Lung (tissue), 12 donors: ENCODE measurements around the gene EFL1. TPM values are rescaled to one million over a fixed set of nuclear protein-coding genes. Genes with fewer than 3 reads are reported as not detected.

Experiments
- ATAC-seq: fragments of 200-7000 bp; cut with Tn5 transposase; one replicate; pipeline ENCODE4 v1.9.1; 2020; ENCODE audit warnings: moderate number of reproducible peaks; ENCODE audit not compliant: insufficient read depth, low FRiP score
- DNase-seq, 3 donors: peaks; one replicate each; pipeline ENCODE4 v3.0.0-alpha.2; 2013 to 2017
- H3K27ac ChIP-seq, 2 donors: one replicate each; pipeline ENCODE4 v1.5.1; 2013; ENCODE audit warnings: mild to moderate bottlenecking in 2 of 2, moderate library complexity in 2 of 2, control low read depth in 1 of 2, inconsistent platforms in 1 of 2, low read depth in 1 of 2, low read length in 1 of 2
- H3K27me3 ChIP-seq, 3 donors: one replicate each; pipeline ENCODE4 v1.5.1; 2013; ENCODE audit warnings: low read length in 2 of 3; ENCODE audit not compliant: control insufficient read depth in 3 of 3, insufficient read depth in 3 of 3
- H3K36me3 ChIP-seq, 4 donors: one replicate each; pipeline ENCODE4 v1.5.1; 2013; ENCODE audit warnings: low read length in 4 of 4, mild to moderate bottlenecking in 1 of 4, moderate library complexity in 1 of 4; ENCODE audit not compliant: control insufficient read depth in 4 of 4, insufficient read depth in 4 of 4
- H3K4me1 ChIP-seq, 5 donors: one replicate each; pipeline ENCODE4 v1.5.1; 2013; ENCODE audit warnings: low read length in 5 of 5, mild to moderate bottlenecking in 2 of 5, moderate library complexity in 1 of 5; ENCODE audit not compliant: control insufficient read depth in 5 of 5, insufficient read depth in 5 of 5
- H3K4me3 ChIP-seq: one replicate; pipeline ENCODE4 v1.5.1; 2013; ENCODE audit warnings: mild to moderate bottlenecking, control low read depth, moderate library complexity
- H3K9ac ChIP-seq, 2 donors: one replicate each; pipeline ENCODE4 v1.5.1; 2013; ENCODE audit warnings: low read length in 2 of 2, control low read depth in 1 of 2; ENCODE audit not compliant: insufficient read depth in 1 of 2
- H3K9me3 ChIP-seq, 4 donors: one replicate each; pipeline ENCODE4 v1.5.1; 2013; ENCODE audit warnings: low read length in 3 of 4, mild to moderate bottlenecking in 1 of 4, moderate library complexity in 1 of 4; ENCODE audit not compliant: control insufficient read depth in 4 of 4, insufficient read depth in 3 of 4
- CTCF ChIP-seq: IDR thresholded peaks from 2 replicates; pipeline ENCODE4 v1.5.1; 2012; ENCODE audit warnings: mild to moderate bottlenecking; ENCODE audit errors: control extremely low read depth, extremely low read depth
- WGBS, 2 donors: extraction: QIAGEN DNeasy Blood & Tissue Kit; methylation state at CpG; one replicate each; pipeline ENCODE4 v1.1.7; 2013; 5-methylcytosine and 5-hydroxymethylcytosine counted together
- polyA plus RNA-seq, 2 donors: library from polyadenylated mRNA; stranded (reverse); fragments of 200-250 nt; gene quantifications; one replicate each; pipeline ENCODE4 v1.2.1, GENCODE V29; 2013
- total RNA-seq, 2 donors: library from RNA; depleted of rRNA in 1 of 2; stranded (reverse); fragments of >200 nt in 1 of 2; gene quantifications; one replicate each; pipeline ENCODE4 v1.2.1, GENCODE V29; 2014 to 2021
- donor health status: control.
- donor health status: control.
- donor health status: Bipolar disorder and iron deficiency.
- donor health status: healthy.
- donor health status: DM: yes; HTN: yes; CAD: no.

The EFL1 gene
- total and polyA plus RNA-seq, 4 donors, result 4.1 to 22.9 (median 11.5) TPM

GRCh38 chr15:82176542-82176941, 86.0 kb downstream of the EFL1 start:
- no peak overlapping the region for H3K27ac ChIP-seq

GRCh38 chr15:82174471-82175235, 87.9 kb downstream of the EFL1 start:
- no peak overlapping the region for H3K9ac ChIP-seq
- TF ChIP-seq CTCF, result no peak
- H3K27ac ChIP-seq, result no peak overlapping the region
- WGBS, 2 donors, result 96 to 98% methylated on average over 5 of the region's 5 CpGs
- H3K4me1 ChIP-seq, result peaks cover 0 to 10% (median 7%) of the 10 kb centered on the region in 5 donors
- H3K9me3 ChIP-seq, result no peaks in the 10 kb centered on the region
- H3K4me3 ChIP-seq, result no peak overlapping the region
- ATAC-seq (no peak), DNase-seq (no peak)
- H3K27me3 ChIP-seq, result no peaks in the 10 kb centered on the region
- no peaks in the 10 kb centered on the region for H3K36me3 ChIP-seq

More at GRCh38 chr15:82176542-82176941, 86.0 kb downstream of the EFL1 start:
- TF ChIP-seq CTCF, result no peak
- Histone ChIP-seq H3K9ac (no peak overlapping the region), H3K9me3 (no peaks in the 10 kb centered on the region), H3K4me3 (no peak overlapping the region), H3K36me3 (no peaks in the 10 kb centered on the region), H3K27me3 (no peaks in the 10 kb centered on the region), H3K4me1 (peaks cover 0 to 8% (median 5%) of the 10 kb centered on the region in 5 donors)
- DNase-seq (no peak), ATAC-seq (no peak)
- 94 to 96% methylated on average over 2 of the region's 2 CpGs for WGBS, 2 donors

GRCh38 chr15:82173108-82173507, 89.4 kb downstream of the EFL1 start:
- no peak for TF ChIP-seq CTCF
- ATAC-seq, result no peak
- Histone ChIP-seq H3K4me1 (peaks cover 0 to 8% (median 4%) of the 10 kb centered on the region in 5 donors), H3K9ac (no peak overlapping the region), H3K36me3 (no peaks in the 10 kb centered on the region), H3K9me3 (no peaks in the 10 kb centered on the region), H3K27ac (no peak overlapping the region), H3K4me3 (no peak overlapping the region), H3K27me3 (no peaks in the 10 kb centered on the region)
- 98 to 100% methylated on average over 1 of the region's 1 CpG for WGBS, 2 donors
- DNase-seq, result no peak
